HepG2 (cell line): ENCODE results near the gene ARHGAP35. TPM values are rescaled to one million over a fixed set of nuclear protein-coding genes. Genes with fewer than 3 reads are reported as not detected.

Experiments
- ATAC-seq: fragments of 200-7000 bp; cut with Tn5 transposase; 3 replicates; pipeline ENCODE4 v1.9.1; 2020; ENCODE audit warnings: mild to moderate bottlenecking, moderate library complexity
- BruUV-seq: library from RNA; stranded (reverse); fragments of 400-500 nt; replicated peaks from 2 replicates; lab custom pipeline; 2021; lab: Mats Ljungman, UMichigan
- CTCF ChIA-PET: fragments of 300-600 bp; formaldehyde crosslinking; extraction: SDS; loops from one replicate; lab custom pipeline; 2021; ENCODE audit warnings: low total read pairs, inconsistent platforms, low intra/inter-chr PET ratio; lab: Yijun Ruan, JAX
- POLR2A ChIA-PET: fragments of 350-600 bp; sonication (Branson Sonifier 250); formaldehyde crosslinking; loops from one replicate; lab custom pipeline; 2020; ENCODE audit warnings: antibody characterized with exemption, inconsistent platforms; lab: Yijun Ruan, JAX
- DNase-seq: peaks from one replicate; pipeline ENCODE4 v3.0.0-alpha.2; 2015; ENCODE audit warnings: low spot score
- FAIRE-seq: peaks from 3 replicates; lab custom pipeline; 2011; peaks lifted over from hg19 to GRCh38; lab: Jason Lieb, UNC
- H2AFZ ChIP-seq: one replicate; pipeline ENCODE4 v1.6.1; 2011; ENCODE audit warnings: low read length, inconsistent platforms
- H3K27ac ChIP-seq: fragments of 300-600 bp; 3 replicates; pipeline ENCODE4 v1.8.0; 2011; ENCODE audit warnings: mixed run types, mild to moderate bottlenecking, mixed read lengths, low read length, inconsistent platforms; ENCODE audit not compliant: insufficient read depth; ENCODE audit errors: extremely low read length
- H3K27me3 ChIP-seq, 2 experiments: fragments of 200-600 bp in 1 of 2; 2 replicates in 1 of 2; 3 replicates in 1 of 2; pipeline versions ENCODE4 v1.6.0 to v1.8.0; 2011; ENCODE audit warnings: low read length in 2 of 2, mild to moderate bottlenecking in 2 of 2, moderate library complexity in 2 of 2, inconsistent platforms in 1 of 2; ENCODE audit not compliant: insufficient read depth in 2 of 2, control insufficient read depth in 1 of 2
- H3K36me3 ChIP-seq, 2 experiments: fragments of 200-600 bp in 1 of 2; replicated peaks in 1 of 2; 2 replicates in 1 of 2; 3 replicates in 1 of 2; pipeline versions ENCODE4 v1.5.1 to v1.8.0; 2011; ENCODE audit warnings: low read length in 2 of 2, inconsistent platforms in 1 of 2; ENCODE audit not compliant: insufficient read depth in 2 of 2, control insufficient read depth in 1 of 2
- H3K4me1 ChIP-seq: 2 replicates; pipeline ENCODE4 v1.5.1; 2012; ENCODE audit warnings: low read length, inconsistent platforms; ENCODE audit not compliant: insufficient read depth
- H3K4me2 ChIP-seq: 2 replicates; pipeline ENCODE4 v1.6.0; 2011; ENCODE audit warnings: low read depth, low read length, inconsistent platforms
- H3K4me3 ChIP-seq, 3 experiments: fragments of 200-600 bp in 1 of 3; sonication (generic), shearing (Covaris generic) in 1 of 3; replicated peaks in 1 of 3; 2 replicates each; pipeline ENCODE4 v1.5.1; 2011 to 2016; ENCODE audit warnings: low read length in 3 of 3, inconsistent platforms in 2 of 3, low read depth in 2 of 3, mild to moderate bottlenecking in 2 of 3, control low read depth in 1 of 3, mixed read lengths in 1 of 3; ENCODE audit not compliant: insufficient read depth in 1 of 3
- H3K79me2 ChIP-seq: one replicate; pipeline ENCODE4 v1.6.1; 2011; ENCODE audit warnings: low read length, inconsistent platforms; ENCODE audit not compliant: insufficient read depth
- H3K9ac ChIP-seq: 2 replicates; pipeline ENCODE4 v1.6.0; 2011; ENCODE audit warnings: mild to moderate bottlenecking, low read depth, low read length, inconsistent platforms; ENCODE audit not compliant: insufficient read depth
- H3K9me3 ChIP-seq: 2 replicates; pipeline ENCODE4 v1.5.1; 2012; ENCODE audit warnings: mild to moderate bottlenecking, low read length
- H4K20me1 ChIP-seq: 2 replicates; pipeline ENCODE4 v1.6.0; 2011; ENCODE audit warnings: inconsistent platforms, mild to moderate bottlenecking, low read length, moderate library complexity; ENCODE audit not compliant: insufficient read depth
- CREB1 ChIP-seq, 2 experiments: fragments of 450-650 bp in 1 of 2; IDR thresholded peaks; 2 replicates each; pipeline ENCODE4 v1.6.1; 2016 to 2017; ENCODE audit warnings: control low read depth in 1 of 2, mild to moderate bottlenecking in 1 of 2, missing compliant biosample characterization in 1 of 2, missing genetic modification characterization in 1 of 2
- GLI4 ChIP-seq: sonication (generic); formaldehyde crosslinking; IDR thresholded peaks from 2 replicates; pipeline ENCODE4 v1.5.1; 2020; ENCODE audit warnings: missing genetic modification reagents, mild to moderate bottlenecking, moderate library complexity, borderline replicate concordance
- MATR3 ChIP-seq: sonication (generic); formaldehyde crosslinking; IDR thresholded peaks from 2 replicates; pipeline ENCODE4 v1.4.0; 2020; ENCODE audit warnings: missing genetic modification reagents
- MEIS1 ChIP-seq: sonication (generic); formaldehyde crosslinking; IDR thresholded peaks from 2 replicates; pipeline ENCODE4 v1.9.0; 2021; ENCODE audit warnings: mild to moderate bottlenecking, missing genetic modification reagents, moderate library complexity, borderline replicate concordance
- MIXL1 ChIP-seq: IDR thresholded peaks from 2 replicates; pipeline ENCODE4 v1.6.1; 2016
- NR1H2 ChIP-seq: sonication (generic); formaldehyde crosslinking; IDR thresholded peaks from 2 replicates; pipeline ENCODE4 v1.8.1; 2022; ENCODE audit warnings: low read depth, missing genetic modification reagents, borderline replicate concordance
- POLR2AphosphoS2 ChIP-seq: IDR thresholded peaks from 2 replicates; pipeline ENCODE4 v1.6.1; 2011; ENCODE audit warnings: low read depth, low read length, improper control_type of control experiment
- TBX3 ChIP-seq: fragments of 450-650 bp; IDR thresholded peaks from 2 replicates; pipeline ENCODE4 v1.6.1; 2017; ENCODE audit warnings: antibody characterized with exemption, mild to moderate bottlenecking, inconsistent platforms, borderline replicate concordance
- ZEB1 ChIP-seq: IDR thresholded peaks from 2 replicates; pipeline ENCODE4 v1.6.1; 2012; ENCODE audit warnings: mild to moderate bottlenecking, low read depth, inconsistent platforms; ENCODE audit not compliant: insufficient replicate concordance
- ZFP82 ChIP-seq: sonication (generic); formaldehyde crosslinking; IDR thresholded peaks from 2 replicates; pipeline ENCODE4 v1.5.1; 2020; ENCODE audit warnings: mild to moderate bottlenecking, missing genetic modification reagents, borderline replicate concordance
- ZNF101 ChIP-seq: sonication (generic); formaldehyde crosslinking; IDR thresholded peaks from 2 replicates; pipeline ENCODE4 v1.4.0; 2020; ENCODE audit warnings: mild to moderate bottlenecking, low read depth, missing genetic modification reagents, borderline replicate concordance
- ZNF253 ChIP-seq: sonication (generic); formaldehyde crosslinking; IDR thresholded peaks from 2 replicates; pipeline ENCODE4 v1.8.0; 2022; ENCODE audit warnings: mild to moderate bottlenecking, missing genetic modification reagents, borderline replicate concordance
- ZNF30 ChIP-seq: sonication (generic); formaldehyde crosslinking; IDR thresholded peaks from 2 replicates; pipeline ENCODE4 v1.5.0; 2020; ENCODE audit warnings: mild to moderate bottlenecking, missing genetic modification reagents
- WGBS: methylation state at CpG from one replicate; pipeline ENCODE4 v1.1.6; 2017; ENCODE audit warnings: low lambda C conversion rate; 5-methylcytosine and 5-hydroxymethylcytosine counted together
- in situ Hi-C: cut with HindIII; loops from 2 replicates; pipeline ENCODE4 v1.10.0; 2017; ENCODE audit warnings: low pct_unique_long_range_greater_than_20kb; ENCODE audit not compliant: extremely low pct_ligation_motif_present
- intact Hi-C: fragments of 100-400 bp; cut with micrococcal nuclease; formaldehyde crosslinking; loops from one replicate; pipeline ENCODE4 v1.10.0; 2022; ENCODE audit not compliant: unreplicated experiment
- polyA plus RNA-seq, 8 experiments: library from polyadenylated mRNA; depleted of rRNA in 3 of 8; stranded (reverse) in 7 of 8; unstranded in 1 of 8; fragments of >200 nt; fragmentation: Illumina TruSeq in 4 of 8; extraction: Trizol in 4 of 8; gene quantifications; 2 replicates each; pipeline versions ENCODE4 v1.2.1 to v1.2.3, GENCODE V29; 2011 to 2016; ENCODE audit warnings: low read depth in 4 of 8, missing spikeins in 1 of 8, mixed read lengths in 1 of 8; ENCODE audit not compliant: insufficient read depth in 1 of 8
- total RNA-seq, 5 experiments: library from RNA; depleted of rRNA; stranded (reverse); fragments of >200 nt; fragmentation: Illumina TruSeq; extraction: Trizol; gene quantifications; 2 replicates each; pipeline ENCODE4 v1.2.3, GENCODE V29; 2016; ENCODE audit warnings: low read depth in 1 of 5
- TF ChIP-seq, protein P1 (sequence below): sonication (generic); formaldehyde crosslinking; IDR thresholded peaks from 2 replicates; pipeline ENCODE4 v1.9.0; 2021; ENCODE audit warnings: missing genetic modification reagents, borderline replicate concordance

ARHGAP35 gene
- total and polyA plus RNA-seq, 2 of the 13 experiments (the other 11 are each of a cell fraction or from before 2014, with no cell fraction given): 30.1 to 30.2 TPM

DNA sequence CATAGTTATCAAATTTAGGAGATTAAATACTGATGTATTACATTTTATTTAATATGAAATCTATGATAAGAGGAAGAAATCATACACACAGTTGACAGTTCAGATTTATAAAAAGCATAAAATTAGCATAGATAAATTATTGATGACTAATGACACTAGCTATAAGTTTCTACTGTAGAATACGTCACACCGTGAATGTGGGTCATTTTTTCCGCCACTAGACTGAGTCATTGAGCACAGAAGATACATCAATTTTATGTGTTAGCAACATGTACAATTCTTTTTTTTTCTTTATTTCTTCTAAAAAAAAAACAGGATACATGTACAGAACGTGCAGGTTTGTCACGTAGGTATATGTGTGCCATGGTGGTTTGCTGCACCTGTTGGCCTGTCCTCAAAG, 32.3 kb upstream of the ARHGAP35 start:
- CTCF ChIA-PET: no interaction called here
- 63% methylated on average over 5 of the region's 5 CpGs for WGBS
- in situ Hi-C loops: no loop called here

DNA sequence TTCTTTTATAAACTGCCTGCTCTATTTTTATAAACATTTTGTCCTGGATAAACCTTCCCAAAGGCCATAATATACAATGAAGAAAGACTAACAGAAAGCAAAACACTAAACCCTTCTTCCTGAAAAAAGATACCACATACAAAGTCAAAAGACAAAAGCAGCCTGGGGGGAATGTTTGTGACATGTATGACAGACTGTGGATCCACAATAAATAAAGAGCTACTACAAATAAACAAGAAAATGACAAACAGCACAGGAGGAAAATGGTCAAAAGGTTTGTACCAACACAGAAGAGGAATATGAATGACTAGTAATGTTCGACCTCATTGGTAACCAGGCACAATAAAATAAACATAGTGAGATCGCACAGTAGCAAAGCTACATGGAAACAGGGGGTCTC, 29.9 kb upstream of the ARHGAP35 start:
- FAIRE-seq: no peak
- ChIA-PET CTCF (no interaction called here), POLR2A (interaction anchor here (0.7 to 2.5 kb wide), 3 partner anchors 9 to 44 kb away, joined by 3 to 13 read pairs (median 4); partner anchors contain the start of gene SLC1A5)
- H3K9ac ChIP-seq: no peak overlapping the region
- no peaks in the 10 kb centered on the region for H3K27me3 ChIP-seq
- no peaks in the 10 kb centered on the region for H4K20me1 ChIP-seq
- no peak overlapping the region for H3K27ac ChIP-seq
- peak overlapping the region; percentile 15 for H2AFZ ChIP-seq
- no peak for TF ChIP-seq ZNF30
- no peak for TF ChIP-seq ZNF101 (CRISPR knock-in tag)
- TF ChIP-seq, protein P1, sequence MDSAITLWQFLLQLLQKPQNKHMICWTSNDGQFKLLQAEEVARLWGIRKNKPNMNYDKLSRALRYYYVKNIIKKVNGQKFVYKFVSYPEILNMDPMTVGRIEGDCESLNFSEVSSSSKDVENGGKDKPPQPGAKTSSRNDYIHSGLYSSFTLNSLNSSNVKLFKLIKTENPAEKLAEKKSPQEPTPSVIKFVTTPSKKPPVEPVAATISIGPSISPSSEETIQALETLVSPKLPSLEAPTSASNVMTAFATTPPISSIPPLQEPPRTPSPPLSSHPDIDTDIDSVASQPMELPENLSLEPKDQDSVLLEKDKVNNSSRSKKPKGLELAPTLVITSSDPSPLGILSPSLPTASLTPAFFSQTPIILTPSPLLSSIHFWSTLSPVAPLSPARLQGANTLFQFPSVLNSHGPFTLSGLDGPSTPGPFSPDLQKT (CRISPR knock-in tag): no peak
- TF ChIP-seq POLR2AphosphoS2: no peak
- no peak for TF ChIP-seq MEIS1 (CRISPR knock-in tag)
- TF ChIP-seq MATR3 (CRISPR knock-in tag): no peak
- no peak for TF ChIP-seq GLI4 (CRISPR knock-in tag)
- no peak for TF ChIP-seq ZEB1
- TF ChIP-seq MIXL1: no peak
- no peak for TF ChIP-seq NR1H2 (CRISPR knock-in tag)
- H3K79me2 ChIP-seq: no peaks in the 10 kb centered on the region
- no peaks in the 10 kb centered on the region for H3K9me3 ChIP-seq
- H3K4me2 ChIP-seq: no peak overlapping the region
- no peak overlapping the region for H3K4me3 ChIP-seq
- DNase-seq: no peak
- in situ Hi-C loops: no loop called here
- WGBS: 60% methylated on average over 2 of the region's 2 CpGs
- no peak for ATAC-seq
- no peaks in the 10 kb centered on the region for H3K36me3 ChIP-seq
- intact Hi-C loops: no loop called here
- peaks cover 31% of the 10 kb centered on the region for H3K4me1 ChIP-seq
- no TSS peak for BruUV-seq

More for the DNA sequence above, 32.3 kb upstream of the ARHGAP35 start:
- no peaks in the 10 kb centered on the region; a peak in 1 of 5 replicates for H3K27me3 ChIP-seq
- H3K9ac ChIP-seq: no peak overlapping the region
- no peaks in the 10 kb centered on the region for H3K9me3 ChIP-seq
- POLR2A ChIA-PET: interaction anchor here (0.6 kb wide), 1 partner anchor 1530 kb away, joined by 3 read pairs; no protein-coding TSS in a partner anchor
- DNase-seq: no peak
- intact Hi-C loops: no loop called here
- no peak overlapping the region for H3K4me2 ChIP-seq
- no peak overlapping the region for H3K27ac ChIP-seq
- BruUV-seq: no TSS peak
- H3K4me1 ChIP-seq: peaks cover 29% of the 10 kb centered on the region
- no peaks in the 10 kb centered on the region for H3K36me3 ChIP-seq
- H3K4me3 ChIP-seq: no peak overlapping the region
- no peaks in the 10 kb centered on the region for H3K79me2 ChIP-seq
- H2AFZ ChIP-seq: no peak overlapping the region
- no peak for ATAC-seq
- no peak for TF ChIP-seq ZNF253 (CRISPR knock-in tag)
- TF ChIP-seq CREB1 (IDR thresholded peaks at IDR 0.05): peak; percentile 21; the same call in 1 of the 2 replicates
- TF ChIP-seq CREB1 (CRISPR knock-in tag; IDR thresholded peaks at IDR 0.05): no peak
- no peak for TF ChIP-seq ZFP82
- TF ChIP-seq TBX3: no peak
- FAIRE-seq: no peak
- H4K20me1 ChIP-seq: no peaks in the 10 kb centered on the region
